ENCODE measurements around the gene CYB5A.
A peak's percentile ranks its signal among the peaks of the same experiment; 100 is the strongest.

Gene CYB5A

GRCh38 chr18:74275736-74276135 is 16.0 kb downstream of the CYB5A start:
- no peak for DNase-seq

- no peak for DNase-seq
These were observed 17.1 kb downstream of the CYB5A start for GRCh38 chr18:74274700-74275099.

GRCh38 chr18:74273394-74273793 is 18.4 kb downstream of the CYB5A start:
- peak; percentile 82 for DNase-seq

GRCh38 chr18:74271635-74272034 is 20.1 kb downstream of the CYB5A start:
- no peak for DNase-seq

GRCh38 chr18:74268933-74269620 is 22.7 kb downstream of the CYB5A start:
- DNase-seq, result no peak

GRCh38 chr18:74268175-74268574 is 23.6 kb downstream of the CYB5A start:
- DNase-seq, result no peak

GRCh38 chr18:74266161-74266560 is 25.6 kb downstream of the CYB5A start:
- no peak for DNase-seq

- DNase-seq, result no peak
These were observed 26.1 kb downstream of the CYB5A start for GRCh38 chr18:74265546-74266098.

- no peak for DNase-seq
These were observed 27.3 kb downstream of the CYB5A start for GRCh38 chr18:74264303-74265020.

GRCh38 chr18:74261053-74261713 is 30.6 kb downstream of the CYB5A start:
- no peak for DNase-seq

GRCh38 chr18:74259347-74259746 is 32.4 kb downstream of the CYB5A start:
- no peak for DNase-seq

GRCh38 chr18:74257083-74257482 is 34.7 kb downstream of the CYB5A start:
- no peak for DNase-seq

- no peak for DNase-seq
These were observed 35.6 kb downstream of the CYB5A start for GRCh38 chr18:74256190-74256589.

- DNase-seq, result no peak
These were observed 36.6 kb downstream of the CYB5A start for GRCh38 chr18:74255131-74255616.

GRCh38 chr18:74252039-74252395 is 39.7 kb downstream of the CYB5A start:
- no peak for DNase-seq

- DNase-seq, result no peak
These were observed 40.3 kb downstream of the CYB5A start for GRCh38 chr18:74251297-74252038.

GRCh38 chr18:74250131-74250530 is 41.6 kb downstream of the CYB5A start:
- DNase-seq, result no peak

- no peak for DNase-seq
These were observed 42.4 kb downstream of the CYB5A start for GRCh38 chr18:74249181-74249968.

GRCh38 chr18:74248595-74248994 is 43.2 kb downstream of the CYB5A start:
- DNase-seq, result no peak

- no peak for DNase-seq
These were observed 43.6 kb downstream of the CYB5A start for GRCh38 chr18:74248189-74248588.

GRCh38 chr18:74244554-74244953 is 47.2 kb downstream of the CYB5A start:
- no peak for DNase-seq

GRCh38 chr18:74243127-74243526 is 48.6 kb downstream of the CYB5A start:
- no peak for DNase-seq
